GM18519 (cell line): Measurements from ENCODE around the gene NCAN.
A peak's percentile ranks its signal among the peaks of the same experiment; 100 is the strongest.
"Not testable (repeated sequence)": the region's sequence is repeated elsewhere in the genome, so short reads cannot be mapped to it uniquely, and the experiment has no call there.

Experiments
- ATAC-seq: cut with Tn5 transposase; IDR thresholded peaks from one replicate; pipeline ENCODE4 v1.9.1; 2021; ENCODE audit warnings: mild to moderate bottlenecking, moderate library complexity; ENCODE audit not compliant: unreplicated experiment, low FRiP score

NCAN gene

DNA sequence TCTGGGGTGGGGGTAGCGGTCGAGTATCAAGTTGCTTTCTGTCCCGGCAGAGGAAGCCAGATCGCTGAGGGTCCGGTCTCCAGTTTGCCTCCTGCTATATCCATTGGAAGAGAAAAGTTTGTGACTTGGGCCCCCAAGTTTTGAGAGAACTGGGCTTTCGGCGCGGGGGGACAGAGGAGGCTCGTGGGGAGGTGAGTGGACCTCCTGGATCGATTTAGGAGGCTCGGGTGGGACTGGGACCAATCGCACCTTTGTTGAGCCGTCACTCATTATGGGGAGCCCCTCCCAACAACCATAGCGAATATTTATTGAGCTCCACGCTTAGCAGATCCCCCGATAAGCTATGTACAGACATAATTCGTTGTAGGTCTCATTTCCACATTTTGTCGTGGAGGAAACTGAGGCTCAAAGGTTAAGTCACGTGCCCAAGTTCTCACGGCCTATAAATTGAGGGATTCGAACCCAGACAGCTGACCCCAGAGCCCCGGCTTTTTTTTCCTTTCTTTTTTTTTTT is 18.8 kb upstream of the NCAN start:
- no peak for ATAC-seq

DNA sequence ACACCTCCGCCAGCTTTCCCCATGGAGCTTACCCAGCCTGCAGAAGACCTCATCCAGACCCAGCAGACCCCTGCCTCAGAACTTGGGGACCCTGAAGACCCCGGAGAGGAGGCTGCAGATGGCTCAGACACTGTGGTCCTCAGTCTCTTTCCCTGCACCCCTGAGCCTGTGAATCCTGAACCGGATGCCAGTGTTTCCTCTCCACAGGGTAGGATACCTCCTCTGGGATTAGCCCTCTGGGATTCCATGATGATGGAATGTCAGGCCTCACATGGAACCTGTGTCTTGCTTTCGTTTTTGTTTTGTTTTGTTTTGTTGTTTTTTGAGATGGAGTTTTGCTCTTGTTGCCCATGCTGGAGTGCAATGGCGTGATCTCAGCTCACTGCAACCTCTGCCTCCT is 17.8 kb upstream of the NCAN start:
- no peak for ATAC-seq

DNA sequence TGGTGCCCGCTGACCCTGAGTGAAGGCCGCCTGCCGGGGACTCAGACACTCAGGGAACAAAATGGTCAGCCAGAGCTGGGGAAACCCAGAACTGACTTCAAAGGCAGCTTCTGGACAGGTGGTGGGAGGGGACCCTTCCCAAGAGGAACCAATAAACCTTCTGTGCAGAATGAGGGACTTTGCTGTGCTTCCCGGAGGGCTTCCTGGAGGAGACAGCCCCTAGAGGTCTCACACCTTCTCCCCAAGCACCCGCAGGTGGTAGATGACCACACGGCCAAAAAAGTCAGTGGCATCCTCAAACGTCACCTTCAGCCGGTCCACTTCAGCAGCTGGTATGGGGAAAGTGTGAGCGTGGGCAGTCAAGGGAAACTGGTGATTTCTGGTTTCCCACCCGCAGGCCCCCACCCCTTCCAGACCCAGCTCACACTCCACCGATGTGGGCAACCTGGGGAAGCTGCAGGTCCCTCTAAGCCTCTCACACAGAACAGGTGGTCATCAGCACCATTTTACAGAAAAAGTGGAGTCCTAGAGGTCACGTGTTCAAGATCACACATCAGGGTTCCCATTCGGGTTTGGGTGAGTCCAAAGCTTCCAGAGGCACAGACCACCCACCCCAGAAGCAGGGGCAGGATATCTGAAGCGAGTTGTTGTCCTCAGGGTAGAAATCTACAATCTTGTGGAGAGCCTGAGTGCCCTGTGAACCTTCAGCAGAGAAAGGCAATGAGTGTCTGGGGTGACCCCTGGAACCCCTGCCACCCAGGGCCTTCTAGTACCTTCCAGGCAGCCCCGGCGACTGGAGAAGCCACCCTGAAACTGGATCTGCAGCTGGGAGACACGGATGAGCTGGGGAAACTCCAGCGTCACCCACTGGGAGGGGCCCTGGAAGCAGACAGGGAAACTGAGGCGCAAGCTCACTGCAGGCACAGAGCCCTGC is 9.8 kb upstream of the NCAN start:
- no peak for ATAC-seq

DNA sequence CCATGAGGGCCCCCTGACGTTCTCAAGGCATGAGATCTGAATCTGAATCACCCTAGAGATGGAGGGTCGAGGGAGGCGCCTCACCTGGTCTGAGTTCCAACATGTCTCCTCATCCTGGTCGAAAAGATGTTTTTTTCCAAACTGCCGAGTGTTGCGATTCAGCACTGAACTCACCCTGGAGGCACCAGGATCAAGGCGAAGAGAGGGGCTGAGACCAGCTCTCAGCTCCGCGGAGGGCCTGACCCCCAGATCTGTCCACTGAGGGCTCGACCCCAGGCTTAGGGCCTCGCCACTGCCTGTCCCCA is 9.1 kb upstream of the NCAN start:
- no peak for ATAC-seq

DNA sequence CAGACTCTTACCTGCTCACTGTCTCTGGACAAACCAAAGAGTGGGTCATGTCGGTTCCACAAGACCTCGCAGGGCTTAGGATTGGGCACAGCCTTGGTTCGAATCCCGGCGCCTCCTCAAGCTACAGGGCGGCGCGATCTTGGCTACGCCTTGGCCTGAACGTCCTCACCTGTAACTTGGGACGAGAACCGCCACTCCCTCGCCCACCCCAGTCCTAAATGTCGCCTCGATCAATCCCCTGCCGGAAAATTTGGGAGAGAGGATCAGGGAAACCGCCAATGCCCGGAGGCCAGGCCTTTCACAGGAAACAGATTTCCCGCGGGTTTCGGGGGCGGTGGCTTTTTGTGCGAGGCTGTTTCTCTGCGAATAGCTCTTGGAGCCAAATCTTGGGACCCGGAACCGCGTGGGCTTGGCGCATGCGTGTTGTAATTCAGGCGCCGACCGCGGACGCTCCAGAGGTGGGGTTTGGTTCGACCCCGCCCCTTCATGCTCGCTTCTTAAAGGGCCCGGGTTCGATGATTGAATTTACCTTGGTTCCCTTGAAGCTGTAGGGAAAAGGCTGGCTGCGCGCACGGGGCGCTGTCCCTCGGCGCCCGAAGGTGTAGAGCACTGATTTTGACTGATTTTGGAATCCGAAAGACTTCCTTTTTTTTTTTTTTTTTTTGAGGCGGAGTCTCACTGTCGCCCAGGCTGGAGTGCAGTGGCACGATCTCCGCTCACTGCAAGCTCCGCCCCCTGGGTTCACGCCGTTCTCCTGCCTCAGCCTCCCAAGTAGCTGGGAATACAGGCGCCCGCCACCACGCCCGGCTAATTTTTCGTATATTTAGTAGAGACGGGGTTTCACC is 8.5 kb upstream of the NCAN start, which contains the start of gene NR2C2AP:
Gene NR2C2AP, minus strand, starts transcription at position 403 of the 845 bp plus-strand sequence. Its CDS starts 354 bp downstream, at position 49.
- ATAC-seq = peak; percentile 43

DNA sequence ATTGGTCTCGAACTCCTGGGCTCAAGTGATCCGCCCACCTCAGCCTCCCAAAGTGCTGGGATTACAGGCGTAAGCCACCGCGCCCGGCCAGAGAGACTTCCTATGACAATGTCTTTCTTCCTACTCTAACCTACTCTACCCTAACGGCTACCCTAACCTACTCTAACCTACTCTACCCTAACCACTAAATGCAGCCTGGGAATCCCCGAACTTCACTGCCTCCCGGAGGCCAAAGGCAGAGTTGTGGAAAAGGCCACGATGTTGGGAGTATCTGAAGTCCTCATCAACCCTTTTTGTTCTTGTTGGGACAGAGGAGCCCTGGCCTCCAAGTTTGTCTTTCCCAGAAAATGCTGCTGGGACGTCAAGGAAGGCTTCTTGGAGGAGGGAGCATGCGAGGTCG is 7.6 kb upstream of the NCAN start:
- no peak for ATAC-seq

DNA sequence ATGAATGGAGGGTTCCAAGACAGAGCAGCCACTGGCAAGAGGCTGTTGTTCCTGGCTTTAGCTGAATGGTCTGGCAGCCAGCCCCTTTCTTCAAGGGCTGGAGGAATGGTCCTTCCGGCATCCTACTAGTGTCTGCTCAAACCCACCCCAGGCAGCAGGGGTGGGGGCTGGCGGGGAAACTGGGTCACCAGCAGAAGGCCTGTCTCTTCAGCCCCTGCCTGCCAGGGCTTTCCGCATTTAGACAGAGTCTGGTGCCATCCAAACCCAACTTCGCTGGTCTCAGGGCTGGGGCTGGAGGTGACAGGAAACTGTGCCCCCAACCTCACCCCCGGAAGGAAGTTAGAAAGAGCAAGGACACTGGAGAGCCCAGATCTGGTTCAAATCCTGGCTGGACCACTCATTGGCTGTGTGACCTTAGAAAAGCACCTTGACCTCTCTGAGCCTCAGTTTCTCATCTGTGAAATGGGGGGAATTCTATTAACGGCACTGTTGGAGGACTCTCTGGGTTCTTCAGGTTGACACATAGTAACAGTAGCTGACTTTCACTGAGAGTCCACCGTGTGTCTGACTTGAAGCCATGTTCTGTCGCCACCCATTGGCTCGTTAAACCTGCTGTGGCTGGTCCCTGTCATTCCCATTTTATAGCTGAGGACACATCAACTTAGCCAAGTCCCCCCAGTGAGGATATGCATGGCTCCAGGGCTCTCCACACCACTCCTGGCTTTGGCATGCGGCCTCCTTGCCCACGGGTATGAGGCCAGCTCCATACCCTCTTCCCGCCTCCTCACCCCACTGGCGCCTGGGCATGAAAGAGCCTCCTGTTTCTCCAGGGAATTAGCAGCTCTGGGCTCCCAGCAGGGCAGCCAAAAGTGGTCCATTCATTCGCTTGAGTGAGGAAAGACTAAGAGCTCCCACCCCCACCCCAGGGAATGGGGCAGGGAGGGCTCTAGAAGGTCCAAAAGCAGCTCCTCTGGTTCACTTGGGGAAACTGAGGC is 6.0 kb upstream of the NCAN start:
- no peak for ATAC-seq

DNA sequence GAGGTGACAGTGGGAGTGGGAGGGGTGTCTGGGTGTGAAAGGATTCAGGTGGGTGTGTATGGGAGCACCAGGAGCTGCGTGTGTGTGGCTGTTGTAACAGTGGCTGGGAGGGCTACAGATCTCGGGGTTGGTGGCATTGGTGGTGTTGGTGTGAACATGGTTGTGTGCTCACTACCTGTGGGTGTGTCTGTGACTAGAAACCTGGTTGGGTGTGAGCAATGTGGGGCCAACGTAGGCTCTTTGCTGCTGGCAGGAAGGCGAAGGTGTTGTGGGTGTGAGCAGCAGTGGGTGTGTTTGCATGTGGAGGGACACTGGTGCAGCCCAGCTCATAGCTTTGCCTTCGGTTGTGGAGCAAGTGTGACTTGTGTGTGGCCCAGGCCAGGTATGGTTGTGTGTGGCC is 4.8 kb upstream of the NCAN start:
- no peak for ATAC-seq

GRCh38 chr19:19207637-19208572 is 3.9 kb upstream of the NCAN start:
- no peak for ATAC-seq

DNA sequence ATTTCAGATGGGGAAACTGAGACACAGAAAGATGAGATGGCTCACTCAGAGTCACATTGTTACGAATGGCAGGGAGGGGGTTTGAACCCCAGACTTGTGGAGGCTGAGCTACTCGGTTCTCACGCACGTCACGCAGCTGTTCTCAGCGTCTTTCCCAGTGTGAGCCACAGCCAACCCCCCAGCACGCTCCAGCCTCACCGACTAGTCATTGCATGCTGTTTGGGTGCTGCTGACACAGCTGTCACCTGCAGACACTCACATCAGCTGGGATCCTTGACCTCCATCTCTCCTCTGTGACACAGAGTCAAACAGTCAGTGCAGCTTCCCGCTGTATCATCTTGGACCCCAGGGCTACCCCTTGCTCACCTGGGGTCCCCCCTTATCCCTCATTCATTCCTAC is 2.4 kb upstream of the NCAN start:
- no peak for ATAC-seq

GRCh38 chr19:19212916-19213315 is 1.2 kb downstream of the NCAN start:
- ATAC-seq = no peak

GRCh38 chr19:19213426-19214158 is 1.8 kb downstream of the NCAN start:
- no peak for ATAC-seq

DNA sequence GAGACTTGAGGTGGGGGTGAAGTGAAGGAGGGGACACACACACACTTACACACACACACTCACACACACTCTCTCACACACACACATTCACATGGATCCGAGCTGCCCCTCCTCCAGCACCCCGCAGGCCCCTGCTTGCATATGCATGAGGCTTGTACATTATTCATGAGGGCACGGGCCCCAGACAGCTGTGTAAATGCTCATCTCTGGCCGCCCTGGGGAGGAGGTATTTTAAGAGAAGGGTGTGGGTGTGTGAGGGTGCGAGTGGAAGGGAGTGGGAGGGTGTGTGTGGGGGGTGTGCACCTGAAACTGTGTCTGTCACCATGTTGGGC is 2.4 kb downstream of the NCAN start:
- no peak for ATAC-seq

GRCh38 chr19:19214892-19215291 is 3.1 kb downstream of the NCAN start:
- no peak for ATAC-seq

DNA sequence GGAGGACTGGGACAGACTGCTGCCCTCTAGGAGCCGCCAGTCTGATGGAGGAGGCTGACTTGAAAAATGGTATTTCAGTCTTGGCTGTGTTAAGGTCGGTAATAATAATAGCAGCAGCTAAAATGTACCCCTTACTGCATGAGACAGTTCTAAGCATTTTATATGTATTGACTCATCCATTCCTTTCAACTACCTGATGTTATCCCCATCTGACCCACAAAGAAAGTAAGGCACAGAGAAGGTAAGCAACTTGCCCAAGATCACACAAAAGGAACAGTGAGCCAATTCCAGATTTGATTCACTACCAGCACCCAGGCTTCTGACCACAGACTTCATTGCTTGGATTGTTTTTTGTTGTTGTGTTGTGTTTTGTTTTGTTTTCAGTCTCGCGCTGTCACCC is 4.0 kb downstream of the NCAN start:
- no peak for ATAC-seq

DNA sequence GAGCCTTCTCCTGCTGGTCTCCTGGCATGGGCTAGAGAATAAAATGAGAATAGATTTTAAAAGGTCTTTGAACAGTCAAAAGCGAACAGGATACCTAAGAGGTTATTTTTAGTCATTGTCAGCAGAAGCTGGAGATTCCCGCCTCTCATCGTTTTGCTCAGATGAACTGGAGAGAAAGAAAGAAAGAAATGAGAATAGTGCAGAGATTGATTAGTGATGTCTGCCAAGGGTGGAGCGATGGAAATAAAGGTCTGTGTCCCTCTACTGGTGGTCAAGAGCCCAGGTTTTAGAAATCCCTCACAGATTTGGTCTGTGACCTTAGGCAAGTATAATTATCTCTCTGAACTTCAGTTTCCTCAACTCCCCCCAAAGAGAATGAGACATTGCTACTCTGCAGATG is 5.3 kb downstream of the NCAN start:
- no peak for ATAC-seq

- no peak for ATAC-seq
Observed at GRCh38 chr19:19218911-19219310, 7.2 kb downstream of the NCAN start.

DNA sequence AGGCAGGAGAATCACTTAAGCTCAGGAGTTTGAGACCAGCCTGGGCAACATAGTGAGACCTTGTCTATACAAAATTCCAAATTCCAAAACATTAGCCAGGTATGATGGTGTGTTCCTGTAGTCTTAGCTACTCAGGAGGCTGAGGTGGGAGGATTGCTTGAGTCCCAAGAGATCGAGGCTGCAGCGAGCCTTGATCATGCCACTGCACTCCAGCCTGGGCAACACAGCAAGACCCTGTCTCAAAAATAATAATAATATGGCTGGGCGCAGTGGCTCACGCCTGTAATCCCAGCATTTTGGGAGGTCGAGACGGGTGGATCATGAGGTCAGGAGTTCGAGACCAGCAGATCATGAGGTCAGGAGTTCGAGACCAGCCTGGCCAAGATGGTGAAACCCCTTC is 9.2 kb downstream of the NCAN start:
- not testable (repeated sequence) for ATAC-seq

DNA sequence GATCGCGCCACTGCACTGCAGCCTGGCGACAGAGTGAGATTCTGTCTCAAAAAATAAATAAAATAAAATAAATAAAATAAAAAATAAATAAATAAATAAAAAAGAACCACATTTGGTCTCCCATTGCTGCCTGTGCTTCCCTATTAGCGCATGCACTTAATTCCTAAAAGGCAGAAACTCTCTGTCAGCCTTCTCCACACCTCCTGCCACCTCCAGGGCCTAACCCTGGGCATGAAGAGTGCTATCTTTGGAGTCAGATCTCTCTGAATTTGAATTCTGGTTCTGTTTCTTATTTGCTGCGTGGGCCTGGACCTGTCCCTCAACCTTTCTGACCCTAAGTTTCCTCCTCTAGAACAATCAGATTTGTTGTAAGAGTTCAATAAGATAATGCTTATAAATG is 11.3 kb downstream of the NCAN start:
- ATAC-seq = no peak
